PC-9 (cell line): ENCODE results near the gene PITHD1.
"Not testable (repeated sequence)": the region's sequence is repeated elsewhere in the genome, so short reads cannot be mapped to it uniquely, and the experiment has no call there.

ENCODE experiments used
- CTCF ChIP-seq: fragments of 200-600 bp; sonication (generic); conservative IDR thresholded peaks from 2 replicates; pipeline ENCODE4 v1.6.1; 2017; ENCODE audit warnings: mixed run types, antibody characterized with exemption, mild to moderate bottlenecking, moderate library complexity
- EZH2 ChIP-seq: fragments of 200-600 bp; sonication (generic); IDR thresholded peaks from 2 replicates; pipeline ENCODE4 v1.8.0; 2017; ENCODE audit warnings: antibody characterized with exemption, low read depth

DNA sequence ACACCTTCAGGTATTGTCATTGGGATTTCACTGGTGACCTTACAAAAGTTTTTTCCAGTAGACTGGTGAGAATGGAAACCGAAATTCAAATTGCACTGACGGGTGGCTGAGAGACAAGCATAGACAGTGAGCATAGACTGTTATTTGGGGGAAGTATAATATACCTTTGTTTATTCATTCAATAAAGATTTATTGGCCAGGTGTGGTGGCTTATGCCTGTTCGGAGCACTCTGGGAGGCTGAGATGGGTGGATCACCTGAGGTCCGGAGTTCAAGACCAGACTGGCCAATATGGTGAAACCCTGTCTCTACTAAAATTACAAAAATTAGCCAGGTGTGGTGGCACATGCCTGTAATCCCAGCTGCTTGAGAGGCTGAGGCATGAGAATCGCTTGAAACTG, 44.9 kb upstream of the PITHD1 start:
- not testable (repeated sequence) for TF ChIP-seq CTCF, EZH2
